MV-4-11 (cell line): ENCODE data around the gene RGS1.
A peak's percentile ranks its signal among the peaks of the same experiment; 100 is the strongest.

Source experiments
- DNase-seq: peaks from one replicate; lab custom pipeline; 2025; lab: John Stamatoyannopoulos, UW

Gene RGS1

GRCh38 chr1:192553741-192554140 lies 21.8 kb upstream of the RGS1 start:
- DNase-seq = no peak

- DNase-seq = peak; percentile 67
These were observed 20.7 kb upstream of the RGS1 start for GRCh38 chr1:192554904-192555303.

GRCh38 chr1:192555399-192555798 lies 20.2 kb upstream of the RGS1 start:
- no peak for DNase-seq

GRCh38 chr1:192557841-192558595 lies 17.6 kb upstream of the RGS1 start:
- no peak for DNase-seq

GRCh38 chr1:192559115-192560006 lies 16.2 kb upstream of the RGS1 start:
- DNase-seq = peak; percentile 20

DNA sequence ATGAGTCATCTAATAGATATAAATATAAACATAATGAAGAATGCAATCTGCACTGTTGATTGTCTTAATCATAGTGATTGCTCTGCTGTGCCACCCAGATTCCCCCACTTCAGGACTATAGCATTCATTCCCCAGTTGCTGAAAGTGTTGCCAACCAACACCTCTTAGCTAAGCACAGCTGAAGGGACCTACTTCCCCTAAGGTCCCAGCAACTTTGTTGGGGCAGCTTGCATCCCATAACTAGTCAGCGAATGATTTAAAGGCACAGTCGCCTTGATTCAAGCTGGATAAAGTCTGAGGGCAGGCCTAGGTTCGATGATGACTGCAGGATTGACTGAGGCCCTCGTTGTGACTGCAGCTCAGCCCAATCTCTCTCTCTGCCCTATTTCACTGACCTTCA lies 14.3 kb upstream of the RGS1 start:
- peak; percentile 29 for DNase-seq

DNA sequence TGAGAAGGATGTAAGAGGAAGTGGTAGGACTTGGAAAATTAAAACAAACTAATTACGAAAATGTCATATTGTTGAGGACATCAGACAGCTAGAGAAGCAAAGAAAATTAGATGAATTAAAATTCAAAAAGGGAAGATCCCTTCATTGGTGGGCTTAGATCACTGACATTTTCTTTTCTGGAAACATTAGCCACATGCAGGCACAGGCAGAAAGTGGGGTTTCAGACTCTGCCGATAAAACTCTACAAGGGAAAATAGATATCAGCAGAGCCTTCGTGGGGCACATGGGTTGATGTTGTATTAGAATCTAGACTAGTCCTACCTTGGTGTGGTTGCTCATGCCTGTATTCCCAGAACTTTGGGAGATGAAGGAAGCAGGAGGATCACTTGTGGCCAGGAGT lies 12.4 kb upstream of the RGS1 start:
- no peak for DNase-seq

DNA sequence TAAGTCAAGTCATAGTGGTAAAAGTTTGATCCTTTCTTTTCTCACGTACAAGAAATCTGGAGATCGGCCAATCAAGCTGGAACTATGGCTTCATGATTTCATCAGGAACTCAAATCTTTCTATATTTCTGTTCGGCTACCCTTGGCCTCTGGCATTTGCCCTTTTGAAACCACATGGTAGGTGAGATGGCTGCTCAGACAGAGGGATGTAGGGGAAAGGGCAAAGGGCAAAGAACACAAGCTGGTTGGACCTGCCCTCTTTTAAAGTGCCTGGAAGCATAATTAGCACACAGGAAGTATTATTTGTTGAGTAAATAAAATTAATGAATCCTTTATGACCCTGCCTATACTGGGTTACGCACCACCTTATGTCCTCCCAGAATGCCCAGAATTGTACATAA lies 11.5 kb upstream of the RGS1 start:
- DNase-seq = no peak

GRCh38 chr1:192565946-192566345 lies 9.6 kb upstream of the RGS1 start:
- no peak for DNase-seq

DNA sequence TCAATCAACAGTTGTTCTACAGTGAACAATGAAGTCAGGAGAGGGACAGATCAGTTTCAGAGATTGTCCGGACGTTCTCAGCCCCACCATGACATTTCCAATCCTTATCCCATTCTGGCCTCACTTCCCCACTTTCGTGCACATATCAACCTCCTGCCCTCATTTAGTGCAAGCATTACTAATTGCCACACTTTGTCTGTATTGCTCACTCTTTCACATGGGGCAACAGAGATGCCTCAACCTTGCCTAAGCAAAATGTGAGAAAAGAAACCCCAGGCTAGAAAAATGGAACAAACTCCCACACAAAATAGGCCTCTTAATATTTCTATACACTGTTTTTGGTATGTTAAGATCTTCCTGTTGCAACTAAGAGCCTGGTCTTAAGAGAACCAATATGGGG lies 8.9 kb upstream of the RGS1 start:
- no peak for DNase-seq

- DNase-seq = no peak
These were observed 7.5 kb upstream of the RGS1 start for GRCh38 chr1:192568063-192568462.

DNA sequence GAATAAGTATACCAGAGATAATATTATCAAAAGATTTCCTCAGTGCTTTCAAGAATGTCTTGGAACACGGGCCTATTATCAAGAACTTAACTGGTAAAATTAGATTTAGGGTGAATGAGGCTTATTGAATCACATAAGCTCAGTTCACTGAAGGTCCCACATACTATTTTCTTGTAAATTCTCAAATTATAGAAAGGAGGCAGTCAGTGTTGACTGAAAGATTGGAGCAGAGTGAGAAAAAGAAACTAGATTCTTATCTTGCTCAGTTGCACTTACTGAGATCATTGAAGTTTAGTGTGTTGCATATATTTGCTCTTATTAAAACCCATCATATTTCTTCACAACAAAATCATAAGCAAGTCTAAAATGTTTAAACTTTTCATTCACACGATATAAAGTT lies 3.9 kb upstream of the RGS1 start:
- no peak for DNase-seq

DNA sequence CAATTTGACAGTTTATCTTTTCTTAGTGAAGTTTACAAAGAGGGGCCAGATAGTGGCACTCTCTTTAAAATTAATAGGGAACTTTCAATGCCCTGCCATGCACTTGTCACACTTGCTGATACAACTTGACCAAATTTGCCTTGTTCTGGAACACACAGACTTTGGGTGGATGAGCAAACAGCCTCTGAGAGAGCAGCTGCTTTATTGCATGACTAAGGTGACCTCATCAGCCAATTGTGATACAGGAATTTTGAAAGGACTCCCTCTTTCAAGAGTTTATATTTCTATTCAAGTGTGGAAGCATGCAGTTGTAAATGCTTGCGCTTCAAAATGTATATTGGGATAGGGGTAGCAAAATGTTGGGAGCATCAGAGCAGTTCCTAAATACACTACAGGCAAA lies 2.1 kb upstream of the RGS1 start:
- no peak for DNase-seq

DNA sequence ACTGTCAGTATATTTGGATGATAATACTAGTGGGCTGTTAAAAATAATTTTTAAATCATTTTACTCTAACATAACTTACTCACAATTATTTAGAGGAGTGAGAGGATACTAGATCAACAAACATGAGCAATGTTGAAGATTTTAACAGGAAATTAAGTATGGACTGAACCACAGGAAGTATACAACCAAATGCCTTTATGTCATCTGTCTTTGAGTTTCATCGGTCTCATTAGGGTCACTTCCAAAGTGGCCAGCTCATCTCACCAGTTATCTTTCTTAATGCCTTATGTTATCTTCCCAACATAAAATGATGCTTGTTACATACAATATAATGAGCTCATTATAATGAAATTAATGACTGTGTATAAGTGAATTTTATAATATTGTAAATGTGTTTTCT lies 1.5 kb upstream of the RGS1 start:
- no peak for DNase-seq

DNA sequence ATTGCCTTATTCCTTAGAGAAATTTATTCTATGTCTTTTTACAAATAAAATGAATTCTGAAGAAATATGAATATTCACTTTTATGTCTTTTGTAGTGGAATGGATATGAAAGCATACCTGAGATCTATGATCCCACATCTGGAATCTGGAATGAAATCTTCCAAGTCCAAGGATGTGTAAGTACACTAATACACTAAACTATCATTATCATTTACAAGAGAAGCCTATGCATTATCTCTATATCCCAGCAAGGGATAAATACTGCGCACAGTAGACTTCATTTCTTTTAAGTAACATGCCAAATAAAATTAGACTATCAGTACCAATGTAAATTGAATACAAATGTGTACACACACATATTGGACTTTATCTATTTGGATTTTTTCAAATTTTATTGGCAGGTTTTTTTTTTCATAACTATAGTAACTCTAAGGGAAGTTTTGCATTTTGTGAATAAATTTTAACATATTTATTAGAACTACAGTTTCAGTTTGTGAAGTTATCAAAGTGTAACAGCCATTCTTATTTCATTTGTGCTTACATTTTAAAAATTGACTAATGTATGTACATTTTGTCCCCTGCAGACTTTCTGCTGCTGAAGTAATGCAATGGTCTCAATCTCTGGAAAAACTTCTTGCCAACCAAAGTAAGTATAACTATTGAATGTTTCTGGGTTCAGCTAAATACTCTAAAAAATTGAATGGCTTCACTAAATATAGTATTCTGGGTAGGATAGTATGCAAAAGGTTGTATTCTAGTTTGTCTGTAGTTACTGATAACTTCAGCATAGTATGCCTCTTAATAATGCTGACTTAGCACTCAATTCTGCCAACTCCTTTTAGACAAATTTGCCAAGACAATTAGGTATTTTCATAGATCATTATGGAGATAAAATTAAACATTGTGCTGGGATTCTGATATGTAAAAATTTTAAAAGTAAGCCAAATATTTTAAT lies 894 bp downstream of the RGS1 start:
- DNase-seq = no peak

- no peak for DNase-seq
These were observed 1.9 kb downstream of the RGS1 start for GRCh38 chr1:192577145-192578140.

DNA sequence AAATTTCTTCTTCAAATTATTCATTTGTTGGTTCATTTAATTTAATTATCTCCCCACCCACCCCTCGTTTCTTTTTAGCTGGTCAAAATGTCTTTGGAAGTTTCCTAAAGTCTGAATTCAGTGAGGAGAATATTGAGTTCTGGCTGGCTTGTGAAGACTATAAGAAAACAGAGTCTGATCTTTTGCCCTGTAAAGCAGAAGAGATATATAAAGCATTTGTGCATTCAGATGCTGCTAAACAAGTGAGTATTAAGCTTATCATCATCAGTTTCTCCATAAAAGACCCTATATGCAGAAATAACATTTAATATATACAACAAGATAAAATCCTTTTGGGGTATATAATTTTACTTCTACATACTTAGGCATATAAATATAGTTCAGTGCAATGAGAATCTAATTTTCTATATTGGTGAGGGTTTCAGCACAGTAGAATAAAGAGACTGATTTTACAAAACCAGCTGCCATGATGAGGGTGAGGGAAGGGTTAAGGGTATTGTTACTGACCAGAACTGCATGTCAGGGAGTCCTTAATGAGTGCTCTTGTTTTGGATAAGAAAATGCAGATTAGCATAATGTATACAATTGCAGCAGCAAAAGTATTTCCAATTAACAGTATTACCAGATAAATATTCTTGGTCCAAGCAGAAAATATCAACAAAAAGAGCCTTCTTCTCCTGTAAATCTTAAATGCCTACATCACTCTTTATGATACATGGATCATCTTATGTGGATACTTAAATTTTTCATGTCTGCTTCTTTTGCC lies 2.8 kb downstream of the RGS1 start:
- no peak for DNase-seq

- peak; percentile 54 for DNase-seq
These were observed 3.6 kb downstream of the RGS1 start for GRCh38 chr1:192579010-192579738.

GRCh38 chr1:192580351-192580962 lies 4.9 kb downstream of the RGS1 start:
- peak; percentile 34 for DNase-seq
